Pancreas (tissue), 10 donors: Measurements from ENCODE around the gene CDKN2C. TPM values are rescaled to one million over a fixed set of nuclear protein-coding genes. Genes with fewer than 3 reads are reported as not detected.

Experiments
- ATAC-seq, 4 donors: fragments of 200-7000 bp; cut with Tn5 transposase; one replicate each; pipeline versions ENCODE4 v1.8.0 to v1.9.1; 2020; ENCODE audit warnings: mild to moderate bottlenecking in 4 of 4, moderate library complexity in 4 of 4
- DNase-seq, 6 donors: peaks; one replicate each; pipeline ENCODE4 v3.0.0-alpha.2; 2020
- FAIRE-seq: peaks from 2 replicates; lab custom pipeline; 2012; peaks lifted over from hg19 to GRCh38; lab: Jason Lieb, UNC
- H3K27ac ChIP-seq, 4 donors: fragments of 200-600 bp; sonication (generic); 1 replicate in 3 of 4; 2 replicates in 1 of 4; pipeline versions ENCODE4 v1.5.0 to v1.8.0; 2020
- H3K27me3 ChIP-seq, 4 donors: fragments of 200-600 bp; one replicate each; pipeline ENCODE4 v1.8.0; 2021
- H3K36me3 ChIP-seq, 3 donors: fragments of 200-600 bp; sonication (generic) in 1 of 3; one replicate each; pipeline versions ENCODE4 v1.5.0 to v1.8.0; 2020 to 2021
- H3K4me1 ChIP-seq, 3 donors: fragments of 200-600 bp; one replicate each; pipeline ENCODE4 v1.8.0; 2021
- H3K4me3 ChIP-seq, 4 donors: fragments of 200-600 bp; sonication (generic) in 2 of 4; one replicate each; pipeline versions ENCODE4 v1.5.0 to v1.8.0; 2020 to 2021
- H3K9me3 ChIP-seq, 4 donors: fragments of 200-600 bp; one replicate each; pipeline ENCODE4 v1.8.0; 2021
- WGBS, 2 donors: extraction: QIAGEN DNeasy Blood & Tissue Kit; methylation state at CpG; one replicate each; pipeline ENCODE4 v1.1.7; 2013; 5-methylcytosine and 5-hydroxymethylcytosine counted together
- intact Hi-C, 3 donors: fragments of 100-400 bp; cut with DNase I; formaldehyde crosslinking; loops; one replicate each; pipeline versions ENCODE4 v1.11.1 to v1.14.2; 2022
- polyA plus RNA-seq, 2 donors: library from polyadenylated mRNA; stranded (reverse); fragments of 200-250 nt; gene quantifications; one replicate each; pipeline ENCODE4 v1.2.3, GENCODE V29; 2013
- total RNA-seq, 6 donors: library from RNA; stranded (reverse); fragmentation: NEBNext Ultra II Directional in 4 of 6; extraction: Animal tissue kit (Norgen Biotek cat#: 25700) in 4 of 6; gene quantifications; one replicate each; pipeline versions ENCODE4 v1.2.1 to v1.2.4, GENCODE V29; 2021 to 2023
- TF ChIP-seq, protein P1 (sequence below), 4 donors: fragments of 200-600 bp; sonication (generic) in 3 of 4; IDR thresholded peaks; one replicate each; pipeline versions ENCODE4 v1.5.0 to v1.8.0; 2021; ENCODE audit warnings: antibody characterized with exemption in 4 of 4
- donor health status: healthy with polysubstance abuse.
- donor health status: DM: no; HTN: no; CAD: no; lungs with moderate emphysema.
- donor health status: DM: no; HTN: no; CAD: no.
- donor health status: control.
- donor health status: control.
- donor health status: Bipolar disorder and iron deficiency.
- donor health status: DM: yes; HTN: yes; CAD: no.
- donor health status: DM: no; HTN: no; CAD: no.
- donor health status: DM: no; HTN: no; CAD: no.
- donor health status: DM: yes; HTN: yes; CAD: no.

The CDKN2C gene
- total and polyA plus RNA-seq, 8 donors = 4.3 to 11.5 (median 7.8) TPM

DNA sequence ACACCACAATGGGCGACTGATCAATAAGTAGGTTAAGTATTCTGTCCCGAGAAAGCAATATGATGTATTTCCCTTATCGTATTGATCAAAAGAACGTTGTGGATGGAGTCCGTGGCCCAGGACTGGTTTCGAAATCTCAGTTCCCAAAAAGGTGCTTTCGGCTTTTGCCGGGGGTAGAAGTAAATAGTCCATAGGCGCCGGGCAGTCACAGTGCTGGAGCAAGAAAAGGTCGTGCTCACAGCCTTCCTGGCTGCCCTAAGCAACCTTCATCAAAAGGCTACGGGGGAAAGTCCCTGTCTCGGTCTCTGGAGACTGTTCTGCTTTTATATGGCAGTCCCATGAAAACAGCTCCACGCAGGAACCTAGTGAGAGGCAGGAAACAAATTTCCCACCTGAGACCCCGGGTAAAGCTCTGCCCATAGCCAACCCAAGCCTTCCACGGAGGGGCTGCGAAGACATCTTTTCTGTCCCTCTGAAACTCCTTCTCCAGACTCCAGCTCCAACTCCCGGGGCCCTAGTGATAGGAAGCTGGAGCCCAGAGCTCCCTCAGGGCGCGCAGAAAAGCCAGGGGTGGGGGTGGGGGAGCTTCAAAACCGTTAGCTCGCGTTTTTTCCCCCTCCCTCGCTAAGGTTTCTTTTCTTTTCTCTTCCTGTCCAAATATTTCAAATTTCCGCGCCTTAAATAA is 7.0 kb downstream of the CDKN2C start:
- H3K9me3 ChIP-seq = no peaks in the 10 kb centered on the region
- H3K4me1 ChIP-seq = peaks cover 0 to 12% (median 10%) of the 10 kb centered on the region in 3 donors
- 3 to 4% methylated on average over 26 of the region's 26 CpGs for WGBS, 2 donors
- H3K27ac ChIP-seq = peak overlapping the region; percentile 84 to 94 (median 90)
- no peaks in the 10 kb centered on the region for H3K27me3 ChIP-seq
- intact Hi-C loops = no loop called here
- DNase-seq = peak in 1 of 6 donors; percentile 46
- peak overlapping the region; percentile 60 to 91 (median 70) for H3K4me3 ChIP-seq
- H3K36me3 ChIP-seq = no peaks in the 10 kb centered on the region
- ATAC-seq = peak; percentile 33 to 59 (median 54)
- TF ChIP-seq, protein P1, sequence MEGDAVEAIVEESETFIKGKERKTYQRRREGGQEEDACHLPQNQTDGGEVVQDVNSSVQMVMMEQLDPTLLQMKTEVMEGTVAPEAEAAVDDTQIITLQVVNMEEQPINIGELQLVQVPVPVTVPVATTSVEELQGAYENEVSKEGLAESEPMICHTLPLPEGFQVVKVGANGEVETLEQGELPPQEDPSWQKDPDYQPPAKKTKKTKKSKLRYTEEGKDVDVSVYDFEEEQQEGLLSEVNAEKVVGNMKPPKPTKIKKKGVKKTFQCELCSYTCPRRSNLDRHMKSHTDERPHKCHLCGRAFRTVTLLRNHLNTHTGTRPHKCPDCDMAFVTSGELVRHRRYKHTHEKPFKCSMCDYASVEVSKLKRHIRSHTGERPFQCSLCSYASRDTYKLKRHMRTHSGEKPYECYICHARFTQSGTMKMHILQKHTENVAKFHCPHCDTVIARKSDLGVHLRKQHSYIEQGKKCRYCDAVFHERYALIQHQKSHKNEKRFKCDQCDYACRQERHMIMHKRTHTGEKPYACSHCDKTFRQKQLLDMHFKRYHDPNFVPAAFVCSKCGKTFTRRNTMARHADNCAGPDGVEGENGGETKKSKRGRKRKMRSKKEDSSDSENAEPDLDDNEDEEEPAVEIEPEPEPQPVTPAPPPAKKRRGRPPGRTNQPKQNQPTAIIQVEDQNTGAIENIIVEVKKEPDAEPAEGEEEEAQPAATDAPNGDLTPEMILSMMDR (IDR thresholded peaks at IDR 0.05) = no peak
- no peak for FAIRE-seq

DNA sequence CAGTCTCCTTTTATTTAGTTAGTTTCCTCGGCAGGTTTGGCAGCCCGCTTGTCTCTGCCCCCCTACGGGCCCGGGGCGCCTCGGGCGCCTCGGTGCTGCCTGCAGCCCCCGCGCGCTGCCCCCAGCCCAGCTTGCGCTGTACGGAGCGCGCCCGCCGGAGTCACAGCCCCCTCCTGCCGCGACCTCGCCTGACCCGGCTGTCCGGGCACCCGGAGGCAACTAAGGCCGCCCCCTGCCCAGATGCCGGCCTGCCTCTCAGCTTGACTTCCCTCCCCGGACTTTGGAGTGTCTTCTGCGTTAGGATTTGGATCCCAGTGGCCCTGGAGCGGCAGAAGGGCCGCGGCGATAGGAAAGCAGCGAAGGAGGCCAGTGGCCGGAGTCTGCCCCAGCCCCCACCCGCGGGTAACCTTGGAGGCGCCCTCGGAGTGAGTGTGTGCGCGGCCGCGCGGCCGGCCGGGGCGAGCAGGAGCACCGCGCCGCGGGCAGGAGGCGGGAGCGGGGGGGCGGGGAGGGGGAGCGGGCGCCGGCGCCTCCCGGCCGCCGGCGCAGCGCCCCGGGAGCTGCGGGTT is 7.6 kb downstream of the CDKN2C start:
- 1% methylated on average over 46 to 62 of the region's 63 CpGs for WGBS, 2 donors
- Histone ChIP-seq H3K9me3 (no peaks in the 10 kb centered on the region), H3K27me3 (no peaks in the 10 kb centered on the region), H3K36me3 (no peaks in the 10 kb centered on the region), H3K4me3 (peak overlapping the region; percentile 60 to 91 (median 70)), H3K4me1 (peaks cover 0 to 10% (median 5%) of the 10 kb centered on the region in 3 donors), H3K27ac (peak overlapping the region; percentile 84 to 94 (median 90))
- no peak for FAIRE-seq
- ATAC-seq = peak; percentile 78 to 87 (median 83)
- TF ChIP-seq, protein P1 (IDR thresholded peaks at IDR 0.05) = no peak
- DNase-seq = peak; percentile 75 to 87 (median 76)
- intact Hi-C loops = no loop called here

DNA sequence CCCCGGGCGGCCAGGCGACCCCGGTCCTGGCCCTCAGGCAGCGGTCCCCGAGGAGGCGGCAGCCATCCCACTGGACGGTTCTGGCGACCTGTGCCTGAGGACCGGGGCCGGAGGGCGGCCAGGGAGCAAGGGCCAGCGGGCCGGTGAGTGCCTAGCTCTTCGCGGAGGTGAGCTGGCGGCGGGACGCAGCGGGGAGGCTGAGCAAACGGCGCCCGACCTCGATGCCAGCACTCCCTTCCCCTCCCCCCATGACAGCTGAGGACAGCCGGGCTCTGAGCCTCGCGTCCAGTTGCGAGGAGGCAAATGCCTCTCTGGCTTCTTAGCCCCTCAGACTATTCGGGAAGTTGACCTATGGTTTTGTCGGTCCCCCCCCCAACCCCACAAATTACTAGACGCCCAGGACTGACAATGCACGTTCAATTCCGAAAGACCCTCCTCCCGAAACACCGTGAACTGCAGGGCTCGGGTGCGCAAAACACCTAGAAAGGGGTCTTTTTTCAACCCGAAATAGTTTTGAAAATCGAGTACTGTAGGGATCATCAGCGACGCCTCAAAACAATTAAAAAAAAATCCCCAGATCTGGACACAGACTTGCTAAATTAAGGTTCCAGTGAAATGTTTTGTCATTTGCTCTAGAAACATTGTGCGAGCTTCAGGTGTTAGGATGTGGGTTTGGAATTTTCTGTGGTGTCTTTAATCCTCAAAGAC is 8.3 kb downstream of the CDKN2C start:
- H3K27ac ChIP-seq = peak overlapping the region; percentile 84 to 94 (median 90)
- H3K36me3 ChIP-seq = no peaks in the 10 kb centered on the region
- DNase-seq (peak; percentile 78 to 90 (median 81)), ATAC-seq (peak; percentile 80 to 87 (median 84)), FAIRE-seq (no peak)
- H3K27me3 ChIP-seq = no peaks in the 10 kb centered on the region
- intact Hi-C loops = no loop called here
- TF ChIP-seq, protein P1 (IDR thresholded peaks at IDR 0.05) = no peak
- peaks cover 0 to 16% (median 5%) of the 10 kb centered on the region in 3 donors for H3K4me1 ChIP-seq
- WGBS, 2 donors = 3 to 6% methylated on average over 23 to 42 of the region's 42 CpGs
- peak overlapping the region; percentile 36 to 91 (median 70) for H3K4me3 ChIP-seq
- H3K9me3 ChIP-seq = no peaks in the 10 kb centered on the region

DNA sequence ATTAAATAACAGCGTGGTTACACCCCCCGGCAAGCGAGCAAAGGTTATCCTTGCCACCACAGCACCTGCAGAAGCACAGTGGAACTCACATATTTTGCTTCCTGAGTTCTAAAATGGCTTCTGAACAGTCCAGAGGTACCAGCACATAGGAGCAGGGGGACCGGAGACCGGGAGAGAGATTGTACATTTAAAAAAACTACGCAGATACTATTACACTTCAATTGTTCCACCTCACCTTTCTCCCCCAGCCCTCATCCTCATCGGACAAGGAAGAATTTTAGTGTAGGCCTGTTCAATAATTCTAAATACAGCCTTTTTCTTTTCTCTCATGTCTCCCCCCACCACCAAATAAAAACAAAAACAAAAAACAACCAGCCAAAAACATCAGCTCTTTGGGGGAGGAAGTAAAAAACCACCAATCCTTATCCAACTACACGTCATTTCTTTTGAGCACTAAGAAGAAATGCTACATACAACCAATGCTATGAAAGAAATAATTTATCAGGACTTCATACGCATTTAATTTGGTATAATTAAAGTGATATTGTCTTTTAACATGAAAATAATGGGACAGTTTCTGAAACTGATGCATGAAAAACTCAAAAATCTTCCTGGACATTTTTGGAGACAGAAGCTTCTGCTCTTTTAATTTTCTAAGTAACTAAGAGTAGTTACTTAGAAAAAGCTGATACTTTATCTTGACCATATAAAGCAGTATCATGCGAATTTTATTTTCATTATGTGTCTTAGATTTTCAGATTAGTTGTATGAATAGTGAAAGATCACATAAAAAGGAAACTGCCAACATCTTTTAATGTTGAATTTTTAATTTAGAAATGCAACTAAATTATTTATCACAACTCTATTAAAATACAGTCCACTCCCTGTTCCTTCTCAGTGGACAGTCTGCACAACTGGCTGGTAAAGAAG is 9.1 kb downstream of the CDKN2C start:
- TF ChIP-seq, protein P1 (IDR thresholded peaks at IDR 0.05) = no peak
- peak; percentile 46 to 62 (median 58) for ATAC-seq
- DNase-seq = peak in 3 of 6 donors; percentile 25 to 32 (median 29)
- intact Hi-C loops = no loop called here
- 19 to 30% methylated on average over 10 of the region's 10 CpGs for WGBS, 2 donors
- H3K36me3 ChIP-seq = no peaks in the 10 kb centered on the region
- no peaks in the 10 kb centered on the region for H3K9me3 ChIP-seq
- H3K4me3 ChIP-seq = peak overlapping the region in 3 of 4 donors; percentile 65 to 91 (median 76)
- peak; percentile 80 for FAIRE-seq
- H3K27ac ChIP-seq = peak overlapping the region; percentile 84 to 94 (median 90)
- peaks cover 0 to 20% (median 13%) of the 10 kb centered on the region in 3 donors for H3K4me1 ChIP-seq
- H3K27me3 ChIP-seq = no peaks in the 10 kb centered on the region
